HCT116 (cell line): Measurements from ENCODE around the gene RFX3. TPM values are rescaled to one million over a fixed set of nuclear protein-coding genes. Genes with fewer than 3 reads are reported as not detected.

Source experiments
- ATAC-seq: fragments of 200-7000 bp; cut with Tn5 transposase; 2 replicates; pipeline ENCODE4 v1.9.1; 2020; ENCODE audit warnings: mild to moderate bottlenecking, moderate library complexity
- BruUV-seq: library from RNA; stranded (reverse); fragments of 400-500 nt; replicated peaks from 2 replicates; lab custom pipeline; 2021; lab: Mats Ljungman, UMichigan
- CTCF ChIA-PET: fragments of 300-600 bp; sonication (Branson Sonifier 250); formaldehyde crosslinking; loops from one replicate; lab custom pipeline; 2021; ENCODE audit warnings: antibody characterized with exemption; lab: Charles Lee
- POLR2A ChIA-PET: fragments of 300-600, 350-600 bp; sonication (Branson Sonifier 250); formaldehyde crosslinking; loops from one replicate; lab custom pipeline; 2021; ENCODE audit warnings: antibody characterized with exemption; lab: Charles Lee
- RAD21 ChIA-PET, 2 experiments: fragments of 300-600 bp; sonication (Branson Sonifier 250); formaldehyde crosslinking; loops; one replicate each; lab custom pipeline; 2023; ENCODE audit warnings: low total read pairs in 2 of 2; ENCODE audit not compliant: uncharacterized antibody in 2 of 2, unreplicated experiment in 2 of 2, low non-redundant PET in 1 of 2; lab: Charles Lee
- DNase-seq: peaks from one replicate; pipeline ENCODE4 v3.0.0-alpha.2; 2010; ENCODE audit warnings: low read depth, low spot score
- H2AFZ ChIP-seq: fragments of 200-600 bp; shearing (Covaris generic), sonication (generic); 2 replicates; pipeline ENCODE4 v1.6.1; 2017; ENCODE audit warnings: low read depth, mixed run types, mixed read lengths, antibody characterized with exemption, low read length; ENCODE audit not compliant: poor library complexity, severe bottlenecking
- H3K27ac ChIP-seq: 2 replicates; pipeline ENCODE4 v1.5.1; 2012; ENCODE audit warnings: low read depth, low read length
- H3K27me3 ChIP-seq: fragments of 200-600 bp; sonication (generic); 2 replicates; pipeline ENCODE4 v1.6.1; 2016; ENCODE audit warnings: mixed run types, low read length, mixed read lengths; ENCODE audit not compliant: insufficient read depth
- H3K36me3 ChIP-seq, 2 experiments: fragments of 200-500 bp in 1 of 2; fragments of 200-600 bp in 1 of 2; sonication (Bioruptor generic) in 1 of 2; sonication (generic) in 1 of 2; 2 replicates each; pipeline versions ENCODE4 v1.5.1 to v1.6.1; 2014 to 2016; ENCODE audit warnings: low read length in 2 of 2, inconsistent platforms in 1 of 2, mixed read lengths in 1 of 2, mixed run types in 1 of 2; ENCODE audit not compliant: insufficient read depth in 2 of 2, control insufficient read depth in 1 of 2
- H3K4me1 ChIP-seq, 2 experiments: fragments of 200-600 bp in 1 of 2; sonication (generic) in 1 of 2; 2 replicates each; pipeline versions ENCODE4 v1.5.1 to v1.6.1; 2012 to 2017; ENCODE audit warnings: low read length in 2 of 2, inconsistent platforms in 1 of 2, mild to moderate bottlenecking in 1 of 2, mixed read lengths in 1 of 2, mixed run types in 1 of 2, moderate library complexity in 1 of 2; ENCODE audit not compliant: insufficient read depth in 2 of 2, control insufficient read depth in 1 of 2
- H3K4me2 ChIP-seq: fragments of 200-600 bp; sonication (generic); 2 replicates; pipeline ENCODE4 v1.6.1; 2017; ENCODE audit warnings: mixed run types, low read length, mixed read lengths
- H3K4me3 ChIP-seq, 2 experiments: fragments of 200-600 bp in 1 of 2; sonication (generic) in 1 of 2; replicated peaks in 1 of 2; 2 replicates each; pipeline ENCODE4 v1.5.1; 2011 to 2016; ENCODE audit warnings: low read length in 2 of 2, control low read depth in 1 of 2, low read depth in 1 of 2, mild to moderate bottlenecking in 1 of 2, mixed read lengths in 1 of 2, mixed run types in 1 of 2
- H3K79me2 ChIP-seq: fragments of 200-600 bp; sonication (generic); 2 replicates; pipeline ENCODE4 v1.6.1; 2017; ENCODE audit warnings: mild to moderate bottlenecking, mixed run types, low read length, moderate library complexity, mixed read lengths; ENCODE audit not compliant: insufficient read depth
- H3K9ac ChIP-seq: fragments of 200-600 bp; sonication (generic); 2 replicates; pipeline ENCODE4 v1.6.1; 2016; ENCODE audit warnings: low read length, mixed read lengths
- H3K9me2 ChIP-seq: fragments of 200-600 bp; sonication (generic), shearing (Covaris generic); 2 replicates; pipeline ENCODE4 v1.6.1; 2017; ENCODE audit warnings: mixed run types, mild to moderate bottlenecking, moderate library complexity; ENCODE audit not compliant: insufficient read depth
- H3K9me3 ChIP-seq, 2 experiments: fragments of 200-500 bp in 1 of 2; fragments of 200-600 bp in 1 of 2; sonication (Bioruptor generic) in 1 of 2; sonication (generic) in 1 of 2; 2 replicates each; pipeline ENCODE4 v1.6.1; 2014 to 2017; ENCODE audit warnings: low read length in 2 of 2, mixed read lengths in 2 of 2, inconsistent platforms in 1 of 2, low read depth in 1 of 2, mild to moderate bottlenecking in 1 of 2, mixed run types in 1 of 2, moderate library complexity in 1 of 2; ENCODE audit not compliant: control insufficient read depth in 1 of 2, insufficient read depth in 1 of 2
- H4K20me1 ChIP-seq: fragments of 200-600 bp; sonication (generic), shearing (Covaris generic); 2 replicates; pipeline ENCODE4 v1.6.1; 2017; ENCODE audit warnings: mixed run types, mild to moderate bottlenecking, moderate library complexity; ENCODE audit not compliant: insufficient read depth
- ATF3 ChIP-seq: IDR thresholded peaks from 2 replicates; pipeline ENCODE4 v1.6.1; 2012
- CEBPB ChIP-seq: IDR thresholded peaks from 2 replicates; pipeline ENCODE4 v1.6.1; 2012; ENCODE audit warnings: low read depth
- ELF1 ChIP-seq: IDR thresholded peaks from 2 replicates; pipeline ENCODE4 v1.6.1; 2012; ENCODE audit warnings: low read depth, borderline replicate concordance
- FOSL1 ChIP-seq: IDR thresholded peaks from 2 replicates; pipeline ENCODE4 v1.6.1; 2012; ENCODE audit warnings: low read depth
- MAX ChIP-seq: IDR thresholded peaks from 2 replicates; pipeline ENCODE4 v1.6.1; 2012
- POLR2AphosphoS5 ChIP-seq: IDR thresholded peaks from 2 replicates; pipeline ENCODE4 v1.6.1; 2011; ENCODE audit warnings: mild to moderate bottlenecking, low read depth, low read length, moderate library complexity
- RAD21 ChIP-seq: IDR thresholded peaks from 2 replicates; pipeline ENCODE4 v1.6.1; 2012; ENCODE audit warnings: low read depth, mild to moderate bottlenecking
- SIN3A ChIP-seq: IDR thresholded peaks from 2 replicates; pipeline ENCODE4 v1.6.1; 2012; ENCODE audit warnings: low read depth
- SRF ChIP-seq: IDR thresholded peaks from 2 replicates; pipeline ENCODE4 v1.6.1; 2012; ENCODE audit warnings: low read depth
- ZBTB33 ChIP-seq: IDR thresholded peaks from 2 replicates; pipeline ENCODE4 v1.6.1; 2011; ENCODE audit warnings: mild to moderate bottlenecking, low read length, moderate library complexity; ENCODE audit not compliant: insufficient replicate concordance; ENCODE audit errors: extremely low read depth
- ZNF274 ChIP-seq: fragments of 200-500 bp; sonication (Bioruptor generic); IDR thresholded peaks from 2 replicates; pipeline ENCODE4 v1.6.1; 2014; ENCODE audit warnings: mild to moderate bottlenecking, low read depth, low read length, inconsistent platforms
- intact Hi-C: fragments of 100-400 bp; cut with micrococcal nuclease; formaldehyde crosslinking; loops from 2 replicates; pipeline ENCODE4 v1.10.0; 2022
- total RNA-seq: library from RNA; stranded (reverse); gene quantifications from one replicate; pipeline ENCODE4 v1.2.1, GENCODE V29; 2021; ENCODE audit not compliant: unreplicated experiment

The RFX3 gene
- total RNA-seq, 1 experiment from 2014 or later = 11.8 TPM

GRCh38 chr9:3446313-3446712 lies 79.5 kb downstream of the RFX3 start:
- H2AFZ ChIP-seq = no peak overlapping the region
- no peak overlapping the region for H3K4me3 ChIP-seq
- no peak for DNase-seq
- H3K9me2 ChIP-seq = no peaks in the 10 kb centered on the region
- ChIA-PET POLR2A (no interaction called here), CTCF (no interaction called here), RAD21 (no interaction called here)
- H3K27me3 ChIP-seq = no peaks in the 10 kb centered on the region
- intact Hi-C loops = no loop called here
- BruUV-seq = no TSS peak
- no peaks in the 10 kb centered on the region for H3K4me1 ChIP-seq
- H3K9me3 ChIP-seq = no peaks in the 10 kb centered on the region
- H3K4me2 ChIP-seq = no peak overlapping the region
- no peaks in the 10 kb centered on the region for H3K36me3 ChIP-seq
- TF ChIP-seq RAD21 (no peak), ZNF274 (no peak), SIN3A (no peak), MAX (no peak), ELF1 (no peak), SRF (no peak), ATF3 (no peak), POLR2AphosphoS5 (no peak), CEBPB (no peak), ZBTB33 (no peak), FOSL1 (no peak)
- no peak overlapping the region for H3K9ac ChIP-seq
- no peak for ATAC-seq
- H3K27ac ChIP-seq = no peak overlapping the region
- no peaks in the 10 kb centered on the region for H4K20me1 ChIP-seq
- no peaks in the 10 kb centered on the region for H3K79me2 ChIP-seq
